Measurements from ENCODE around the gene EMC6. TPM values are rescaled to one million over a fixed set of nuclear protein-coding genes. Genes with fewer than 3 reads are reported as not detected.
A peak's percentile ranks its signal among the peaks of the same experiment; 100 is the strongest.

Gene EMC6
- polyA plus RNA-seq, 1 of the 3 experiments (the other 2 are of a cell fraction), result 56.6 TPM

GRCh38 chr17:3718201-3718600, 49.6 kb downstream of the EMC6 start (continued):
- no peak for TF ChIP-seq MAX (IDR thresholded peaks at IDR 0.05; ENCODE audit: low read depth)

GRCh38 chr17:3719265-3719664, 50.7 kb downstream of the EMC6 start:
- Histone ChIP-seq H4K20me1 (ENCODE audit: insufficient read depth) (no peaks in the 10 kb centered on the region), H3K4me2 (0 out of 2 replicates have a peak overlapping the region, but pooled peaks have one; percentile 38), H3K4me1 (ENCODE audit: control insufficient read depth in 1 of 2, insufficient read depth in 2 of 2, low read depth in 1 of 2, low read length in 1 of 2) (peaks cover 8 to 18% of the 10 kb centered on the region in 2 experiments; a peak in 3 of 4 replicates), H2AFZ (ENCODE audit: low read depth) (no peak overlapping the region), H3K9ac (no peak overlapping the region), H3K4me3 (ENCODE audit: low read depth in 2 of 2, low read length in 1 of 2) (no peak overlapping the region), H3K27me3 (ENCODE audit: insufficient read depth) (no peaks in the 10 kb centered on the region), H3K9me2 (no peaks in the 10 kb centered on the region), H3F3A (replicated peaks; ENCODE audit: insufficient read depth) (peaks cover 12% of the 10 kb centered on the region), H3K79me2 (ENCODE audit: insufficient read depth) (peaks cover 25% of the 10 kb centered on the region), H3K36me3 (replicated peaks in 1 of 2; ENCODE audit: control insufficient read depth in 1 of 2, insufficient read depth in 2 of 2, low read length in 1 of 2) (peaks cover 42 to 47% of the 10 kb centered on the region in 2 experiments), H3K27ac (ENCODE audit: low read depth in 2 of 2, low read length in 1 of 2) (peak overlapping the region in 1 of 2 experiments; percentile 41; a peak in 2 of 4 replicates), H3K9me3 (no peaks in the 10 kb centered on the region)
- no peak for DNase-seq
- CTCF ChIA-PET, result interaction anchor here (1.7 to 2.2 kb wide), 2 partner anchors 15 to 18 kb away, joined by 4 to 7 read pairs; no protein-coding TSS in a partner anchor
- POLR2A ChIA-PET, result interaction anchor here (0.6 kb wide), 1 partner anchor 51 kb away, joined by 3 read pairs; no protein-coding TSS in a partner anchor
- TF ChIP-seq IRF3 (IDR thresholded peaks at IDR 0.05; ENCODE audit: low read depth, low read length) (no peak), MAX (IDR thresholded peaks at IDR 0.05; ENCODE audit: low read depth) (no peak), MXI1 (IDR thresholded peaks at IDR 0.05; ENCODE audit: low read depth, low read length) (no peak), TCF12 (IDR thresholded peaks at IDR 0.05) (no peak), MEF2A (IDR thresholded peaks at IDR 0.05; ENCODE audit: borderline replicate concordance, low read depth) (no peak), FOXM1 (IDR thresholded peaks at IDR 0.05; ENCODE audit: low read depth) (no peak), USF1 (IDR thresholded peaks at IDR 0.05; ENCODE audit: borderline replicate concordance, low read depth) (no peak), RFX5 (IDR thresholded peaks at IDR 0.05; ENCODE audit: low read length) (no peak), JUND (IDR thresholded peaks at IDR 0.05) (no peak)

Other genes with a start within 250 kb of the EMC6 start
- not detected in 2 replicates for gene OR1E2, start 235.0 kb upstream of the EMC6 start, polyA plus RNA-seq (2012; rRNA removed)
- not detected in 2 replicates for gene SPATA22, start 197.0 kb upstream of the EMC6 start, polyA plus RNA-seq (2012; rRNA removed)
- not detected in 2 replicates for gene ASPA, start 192.8 kb upstream of the EMC6 start, polyA plus RNA-seq (2012; rRNA removed)
- 0.28 TPM in 2 replicates for gene TRPV3, start 111.0 kb upstream of the EMC6 start, polyA plus RNA-seq (2012; rRNA removed)
- gene TRPV1, start 59.4 kb upstream of the EMC6 start, polyA plus RNA-seq (2012; rRNA removed), result 2.5 and 3.0 TPM in 2 replicates
- 9.0 and 9.7 TPM in 2 replicates for gene SHPK, start 32.6 kb upstream of the EMC6 start, polyA plus RNA-seq (2012; rRNA removed)
- gene CTNS, start 32.1 kb upstream of the EMC6 start, polyA plus RNA-seq (2012; rRNA removed), result 6.7 and 8.2 TPM in 2 replicates
- 165 and 192 TPM in 2 replicates for gene TAX1BP3, start 234 bp upstream of the EMC6 start, polyA plus RNA-seq (2012; rRNA removed)
- 0.71 and 0.97 TPM in 2 replicates for gene P2RX5, start 27.3 kb downstream of the EMC6 start, polyA plus RNA-seq (2012; rRNA removed)
- 1.2 and 1.4 TPM in 2 replicates for gene HASPIN, start 55.1 kb downstream of the EMC6 start, polyA plus RNA-seq (2012; rRNA removed)
- 56.7 and 73.4 TPM in 2 replicates for gene ITGAE, start 132.4 kb downstream of the EMC6 start, polyA plus RNA-seq (2012; rRNA removed)
- gene NCBP3, start 177.4 kb downstream of the EMC6 start, polyA plus RNA-seq (2012; rRNA removed), result 6.5 and 9.5 TPM in 2 replicates
- gene CAMKK1, start 224.2 kb downstream of the EMC6 start, polyA plus RNA-seq (2012; rRNA removed), result 6.8 and 8.1 TPM in 2 replicates
- not detected in 2 replicates for gene P2RX1, start 247.7 kb downstream of the EMC6 start, polyA plus RNA-seq (2012; rRNA removed)

Data from SK-N-SH (cell line).